Activated effector memory CD4-positive, alpha-beta T cell treated with Interleukin-2 at 50 U/mL for 16 hours (primary cell): ENCODE results near the gene MTMR4.
A peak's percentile ranks its signal among the peaks of the same experiment; 100 is the strongest.
"Not testable (repeated sequence)": the region's sequence is repeated elsewhere in the genome, so short reads cannot be mapped to it uniquely, and the experiment has no call there.

Experiments
- DNase-seq: peaks from one replicate; pipeline ENCODE4 v3.0.0-alpha.2; 2020

The MTMR4 gene

GRCh38 chr17:58513965-58514769 is at the start of gene MTMR4:
Gene MTMR4 (minus strand): TSS chr17:58514638. CDS start chr17:58514407, 231 bp downstream.
- peak; percentile 67 for DNase-seq

DNA sequence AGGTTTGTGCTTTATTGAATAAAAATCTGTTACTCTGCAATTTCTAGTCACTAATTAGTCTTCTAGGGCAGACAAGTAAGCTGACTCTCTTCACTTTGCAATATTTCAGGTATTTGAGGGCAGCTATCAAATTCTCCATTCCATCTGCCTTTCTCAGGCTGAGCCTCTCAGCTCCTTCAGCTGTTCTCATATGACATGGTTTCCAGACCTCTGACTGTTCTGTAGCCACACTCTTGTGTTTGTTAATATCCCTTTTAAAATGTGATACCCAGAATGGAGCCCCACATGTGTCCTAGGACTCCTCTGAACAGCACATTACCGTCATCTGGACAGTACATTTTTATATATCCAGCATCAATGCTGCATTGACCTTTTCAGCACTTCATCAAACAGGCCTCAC is 46.1 kb upstream of the MTMR4 start:
- DNase-seq = no peak

GRCh38 chr17:58557981-58558380 is 43.5 kb upstream of the MTMR4 start:
- DNase-seq = no peak

DNA sequence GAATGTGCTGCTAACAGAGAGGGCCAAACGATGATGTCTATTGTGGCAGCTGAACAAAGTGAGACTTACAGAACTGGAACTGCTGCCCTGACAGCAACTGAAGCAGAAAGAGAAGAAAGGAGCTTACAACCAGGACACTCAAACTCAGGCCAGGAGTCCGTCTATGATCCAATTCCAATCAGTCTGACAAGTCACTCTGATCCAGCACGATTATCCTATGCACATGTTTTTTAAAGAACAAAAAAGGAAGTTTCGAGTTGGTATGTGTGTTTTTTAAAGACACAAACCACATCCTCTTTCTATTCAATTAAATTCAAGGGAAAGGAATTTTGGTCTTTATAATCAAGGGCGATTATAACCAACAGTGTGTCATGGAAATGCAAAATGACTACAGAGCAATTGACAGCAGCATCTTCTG is 42.4 kb upstream of the MTMR4 start:
- no peak for DNase-seq

DNA sequence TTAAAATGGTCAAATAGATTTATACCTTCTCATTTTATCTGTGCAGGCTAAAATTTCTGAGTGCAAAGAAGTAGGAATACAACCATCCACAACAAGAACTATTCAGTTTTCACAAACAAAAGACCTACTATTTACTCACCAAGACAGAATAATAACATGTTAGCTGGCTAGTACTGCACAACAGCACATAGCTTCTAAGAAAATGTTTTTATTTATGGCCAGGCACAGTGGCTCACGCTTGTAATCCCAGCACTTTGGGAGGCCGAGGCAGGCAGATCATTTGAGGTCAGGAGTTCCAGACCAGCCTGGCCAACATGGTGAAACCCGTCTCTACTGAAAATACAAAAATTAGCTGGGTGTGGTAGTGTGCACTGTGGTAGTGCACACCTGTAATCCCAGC is 40.7 kb upstream of the MTMR4 start:
- DNase-seq = not testable (repeated sequence)

DNA sequence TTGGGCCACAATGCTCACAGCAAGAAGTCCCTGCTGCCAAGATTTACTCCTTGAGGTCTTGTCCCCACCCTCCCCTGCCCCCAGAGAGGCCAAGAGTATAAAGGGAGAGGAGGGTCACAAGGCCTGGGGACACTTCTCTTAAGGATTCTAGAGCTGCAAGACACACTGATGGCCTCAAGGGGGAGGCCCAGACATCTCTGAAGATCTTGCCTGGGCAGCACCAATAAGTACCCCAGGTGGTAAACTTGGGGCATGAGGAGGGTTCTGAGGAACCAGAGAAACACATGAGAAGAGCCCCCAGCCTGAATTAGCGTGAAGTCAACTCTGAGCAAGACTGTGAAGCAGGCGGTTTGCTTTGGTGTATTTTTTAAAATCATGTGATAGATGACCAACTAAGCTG is 26.8 kb upstream of the MTMR4 start:
- DNase-seq = no peak

- DNase-seq = no peak
Observed at GRCh38 chr17:58539698-58540097, 25.3 kb upstream of the MTMR4 start.

GRCh38 chr17:58538811-58539409 is 24.5 kb upstream of the MTMR4 start:
- no peak for DNase-seq

GRCh38 chr17:58537266-58537665 is 22.8 kb upstream of the MTMR4 start:
- DNase-seq = no peak

DNA sequence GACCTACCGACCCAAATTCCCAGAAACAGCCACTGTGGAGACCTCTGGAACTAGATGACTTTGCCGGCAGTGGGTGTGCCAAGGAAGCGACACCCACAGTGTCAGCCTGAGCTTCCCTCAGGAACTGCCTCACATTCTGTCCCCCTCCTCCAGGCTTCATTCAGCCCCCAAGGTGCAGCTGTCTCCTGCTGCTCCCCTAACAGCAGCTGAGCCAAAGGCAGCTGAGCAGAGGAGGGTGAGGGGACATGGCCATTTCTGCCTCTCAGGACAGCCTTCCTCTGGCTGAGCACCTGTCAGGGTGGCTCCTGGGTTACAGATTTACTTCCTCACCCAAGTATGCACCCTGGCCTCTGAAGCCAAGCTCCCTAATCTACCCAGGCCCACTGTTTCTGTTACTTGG is 22.1 kb upstream of the MTMR4 start:
- DNase-seq = no peak

DNA sequence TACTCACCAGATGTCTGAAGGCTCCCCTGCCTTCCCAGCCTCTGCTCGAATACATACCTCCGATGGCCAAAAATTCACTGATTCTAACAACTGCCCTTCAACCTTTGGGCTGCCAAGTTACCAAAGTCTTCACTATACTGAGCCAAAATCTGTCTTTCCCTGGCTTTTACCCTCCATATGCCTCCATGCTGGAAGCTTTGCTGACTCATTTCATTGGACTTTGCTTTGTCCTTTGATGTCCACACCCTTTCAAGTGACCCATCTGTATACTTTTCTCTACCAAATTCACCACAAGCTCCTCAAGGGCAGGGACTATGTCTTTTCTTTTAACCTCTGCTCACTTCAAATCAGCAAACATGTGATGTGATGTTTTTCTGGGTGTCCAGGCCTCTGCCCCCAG is 21.0 kb upstream of the MTMR4 start:
- DNase-seq = no peak

DNA sequence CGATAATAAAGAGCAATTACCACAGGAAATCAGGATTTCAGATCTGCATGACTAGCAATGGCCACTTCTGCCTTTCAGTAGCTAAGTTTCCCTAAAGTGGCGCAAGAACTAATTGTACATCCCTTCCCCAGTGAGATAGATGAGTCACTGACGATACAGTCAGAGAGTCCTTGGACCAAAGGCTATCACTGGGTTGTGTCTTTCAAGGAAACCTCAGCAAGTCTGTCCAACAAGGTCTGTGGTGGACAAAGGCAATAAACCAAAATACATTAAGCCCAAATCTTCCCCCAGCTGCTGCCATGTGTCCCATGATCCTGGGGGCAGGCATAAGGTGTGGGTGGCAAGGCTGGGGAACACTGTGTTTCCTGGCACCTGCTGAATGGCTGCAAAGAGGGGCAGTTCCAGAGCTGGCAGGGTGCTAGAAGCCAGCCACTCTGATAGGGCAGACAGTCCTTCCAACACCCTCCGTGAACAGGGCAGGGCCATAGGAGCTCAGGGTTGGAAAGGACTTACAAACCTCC is 20.5 kb upstream of the MTMR4 start:
- DNase-seq = no peak

DNA sequence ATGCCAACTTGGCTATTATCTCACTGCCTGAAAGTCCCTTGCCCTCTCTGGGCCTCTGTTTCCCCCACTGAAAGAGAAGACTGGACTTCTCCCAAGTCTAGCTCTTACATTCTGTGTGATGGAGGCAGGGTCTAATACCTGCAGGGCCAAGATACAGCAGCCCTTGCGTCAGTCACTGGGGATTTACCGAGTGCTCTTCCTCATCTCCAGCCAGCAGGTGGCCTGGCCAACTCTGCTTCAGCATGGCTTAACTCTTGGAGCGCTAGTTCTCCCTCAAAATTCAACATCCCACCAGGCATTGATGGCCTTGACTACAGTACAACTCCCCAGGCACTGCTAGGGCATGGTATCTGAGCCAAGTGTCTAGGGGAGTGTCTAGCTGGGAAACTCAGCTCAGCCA is 19.9 kb upstream of the MTMR4 start:
- no peak for DNase-seq

DNA sequence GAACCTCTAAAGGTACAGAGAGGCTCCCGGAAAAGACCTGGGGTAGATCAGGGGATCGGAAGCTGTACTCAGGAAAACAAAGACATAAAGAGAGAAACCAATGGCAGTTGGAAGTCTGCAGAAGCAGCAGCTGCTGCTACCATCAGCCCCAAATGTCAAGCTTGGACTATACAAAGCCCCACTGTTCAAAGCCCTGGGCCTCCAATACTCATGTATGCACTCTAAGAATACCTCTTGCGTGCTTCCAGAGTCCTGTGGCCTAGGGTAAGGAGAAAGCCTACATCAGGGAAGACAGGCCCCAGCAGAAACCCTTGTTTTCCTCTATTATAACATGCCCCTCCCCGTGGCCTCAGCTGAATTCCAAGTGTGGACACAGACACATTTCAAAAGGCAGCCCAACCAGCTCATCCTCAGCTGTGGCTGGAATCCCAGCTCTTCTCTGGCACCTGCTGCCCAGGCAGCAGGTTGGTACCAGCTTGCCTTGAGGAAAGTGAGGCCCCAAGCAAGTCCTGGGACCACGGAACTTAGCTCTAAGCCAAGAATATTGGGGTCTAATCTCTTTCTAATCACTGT is 19.3 kb upstream of the MTMR4 start:
- no peak for DNase-seq

DNA sequence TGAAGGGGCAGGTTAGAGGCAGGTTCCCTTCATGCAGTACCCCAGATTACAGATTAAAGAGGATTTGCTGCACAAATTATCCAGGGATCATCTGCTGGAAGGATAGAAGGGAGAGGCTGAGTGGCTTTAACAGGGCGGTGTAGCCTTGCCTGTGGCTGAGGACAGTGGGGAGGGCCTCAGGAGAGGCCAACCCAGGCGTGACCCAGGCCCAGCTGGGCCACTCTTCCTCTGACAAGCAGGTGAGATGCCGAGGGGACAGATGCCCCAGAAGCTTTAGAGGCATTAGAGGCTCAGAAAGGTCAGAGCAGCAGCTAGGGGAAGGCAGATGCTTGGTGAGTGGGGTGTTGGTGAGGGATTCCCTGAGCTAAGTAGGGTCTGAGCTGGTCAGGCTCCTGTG is 18.1 kb upstream of the MTMR4 start:
- DNase-seq = no peak

DNA sequence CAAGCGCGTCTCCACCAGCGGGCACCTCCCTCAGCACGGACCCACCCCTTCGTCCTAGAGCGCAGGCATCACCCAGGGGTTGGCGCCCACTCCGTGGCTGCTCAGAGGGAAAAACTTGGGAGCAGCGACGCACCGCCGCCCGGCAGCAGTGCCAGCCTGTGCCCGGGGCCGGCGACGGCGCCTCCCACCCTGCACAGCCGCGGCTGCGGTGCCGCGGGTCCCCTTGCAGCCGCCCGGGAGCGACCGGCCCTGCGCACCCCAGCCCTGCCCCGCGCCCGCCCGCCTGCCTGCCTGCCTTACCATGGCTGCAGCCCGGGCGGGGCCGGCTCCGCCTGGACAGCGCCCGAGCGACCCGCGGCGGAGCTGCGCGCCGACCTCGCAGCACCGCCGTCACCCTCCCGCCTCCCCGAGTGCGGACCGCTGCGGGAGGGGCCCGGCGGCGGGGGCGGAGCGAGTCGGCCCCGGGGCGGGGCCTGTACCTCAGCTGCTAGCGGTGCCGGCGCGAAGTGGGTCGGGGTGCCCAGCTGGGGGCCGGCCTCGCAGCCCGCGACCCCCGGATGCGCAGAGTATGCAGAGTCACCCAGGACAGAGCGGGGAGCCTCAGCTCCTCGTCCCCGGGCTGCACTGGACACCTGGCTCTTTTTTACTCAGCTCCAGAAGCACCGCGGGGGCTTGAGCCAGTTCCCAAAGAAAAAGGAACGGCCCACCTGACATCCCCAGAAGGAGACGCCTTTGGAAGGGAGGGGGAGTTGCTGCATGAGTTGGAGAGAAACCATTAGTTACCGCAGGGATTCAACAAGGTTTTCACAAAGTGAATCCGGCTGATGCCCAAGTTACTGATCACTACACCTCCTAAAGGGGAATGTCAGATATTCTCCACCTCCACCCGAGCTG is 17.5 kb upstream of the MTMR4 start:
- DNase-seq = peak; percentile 66

DNA sequence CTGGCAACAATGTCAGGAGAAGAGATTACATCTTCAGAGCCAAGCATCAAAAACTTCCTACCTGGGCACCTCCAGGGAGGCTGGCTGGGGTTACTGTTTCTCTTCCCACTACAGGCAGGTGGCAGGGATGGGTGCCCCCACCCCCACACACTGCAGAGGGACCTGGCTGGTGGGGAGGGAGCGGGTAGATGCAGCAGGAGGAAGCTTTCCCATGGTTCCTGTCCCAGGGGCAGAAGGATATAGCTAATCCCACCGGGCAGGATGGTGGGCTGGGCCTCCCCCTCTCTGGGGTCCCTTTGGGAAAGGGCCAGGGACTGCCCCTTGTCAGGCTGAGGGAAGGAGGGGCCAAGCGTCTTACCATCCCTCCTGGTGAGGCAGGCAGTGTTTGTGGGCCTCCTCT is 16.7 kb upstream of the MTMR4 start:
- DNase-seq = no peak

GRCh38 chr17:58530655-58531054 is 16.2 kb upstream of the MTMR4 start:
- DNase-seq = no peak

GRCh38 chr17:58529275-58529674 is 14.8 kb upstream of the MTMR4 start:
- DNase-seq = no peak

DNA sequence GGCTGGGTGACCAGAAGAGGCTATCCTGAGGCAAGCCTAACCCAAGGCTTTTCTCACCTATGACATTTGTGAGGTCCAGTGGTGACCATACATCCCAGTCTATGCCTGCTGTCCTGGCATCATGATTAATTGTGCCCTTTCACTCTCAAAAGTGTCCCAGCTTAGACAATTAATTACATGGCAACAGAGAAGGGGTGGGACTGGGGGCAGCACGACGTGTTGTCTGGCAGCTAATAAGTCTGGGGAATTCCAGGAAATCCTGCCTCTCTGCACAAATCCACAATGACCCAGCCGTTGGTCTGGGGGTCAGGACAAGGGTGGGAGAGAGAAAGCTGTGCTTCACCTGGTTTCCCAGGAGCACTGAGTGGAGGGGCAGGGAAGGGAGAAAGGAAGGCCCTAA is 14.0 kb upstream of the MTMR4 start:
- DNase-seq = no peak

GRCh38 chr17:58527949-58528348 is 13.5 kb upstream of the MTMR4 start:
- DNase-seq = no peak

- DNase-seq = no peak
Observed at GRCh38 chr17:58527306-58527705, 12.9 kb upstream of the MTMR4 start.

DNA sequence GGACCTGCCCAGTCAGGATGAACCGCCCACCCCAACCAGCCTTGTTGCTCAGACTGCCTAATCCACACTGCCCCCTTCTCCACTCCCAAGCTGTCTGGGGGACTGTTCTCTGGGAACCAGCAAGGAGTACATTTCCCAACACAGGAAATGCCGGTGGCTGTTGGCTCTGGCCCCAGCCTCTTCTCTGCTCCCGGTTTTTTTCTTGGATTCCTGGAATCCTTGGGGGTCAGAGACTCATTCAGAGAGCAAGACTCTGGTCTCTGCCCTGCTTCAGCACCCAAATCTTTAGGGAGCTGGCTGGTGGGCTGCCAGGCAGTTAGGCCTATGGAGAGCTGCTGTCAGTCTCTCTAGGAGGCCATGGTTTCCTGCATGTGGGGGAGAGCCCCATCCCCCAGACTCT is 10.8 kb upstream of the MTMR4 start:
- no peak for DNase-seq
